Lung (tissue), 12 donors: ENCODE measurements around the gene RELT. TPM values are rescaled to one million over a fixed set of nuclear protein-coding genes. Genes with fewer than 3 reads are reported as not detected.

Experiments
- ATAC-seq: fragments of 200-7000 bp; cut with Tn5 transposase; one replicate; pipeline ENCODE4 v1.9.1; 2020; ENCODE audit warnings: moderate number of reproducible peaks; ENCODE audit not compliant: insufficient read depth, low FRiP score
- DNase-seq, 3 donors: peaks; one replicate each; pipeline ENCODE4 v3.0.0-alpha.2; 2013 to 2017
- H3K27ac ChIP-seq, 2 donors: one replicate each; pipeline ENCODE4 v1.5.1; 2013; ENCODE audit warnings: mild to moderate bottlenecking in 2 of 2, moderate library complexity in 2 of 2, control low read depth in 1 of 2, inconsistent platforms in 1 of 2, low read depth in 1 of 2, low read length in 1 of 2
- H3K27me3 ChIP-seq, 3 donors: one replicate each; pipeline ENCODE4 v1.5.1; 2013; ENCODE audit warnings: low read length in 2 of 3; ENCODE audit not compliant: control insufficient read depth in 3 of 3, insufficient read depth in 3 of 3
- H3K36me3 ChIP-seq, 4 donors: one replicate each; pipeline ENCODE4 v1.5.1; 2013; ENCODE audit warnings: low read length in 4 of 4, mild to moderate bottlenecking in 1 of 4, moderate library complexity in 1 of 4; ENCODE audit not compliant: control insufficient read depth in 4 of 4, insufficient read depth in 4 of 4
- H3K4me1 ChIP-seq, 5 donors: one replicate each; pipeline ENCODE4 v1.5.1; 2013; ENCODE audit warnings: low read length in 5 of 5, mild to moderate bottlenecking in 2 of 5, moderate library complexity in 1 of 5; ENCODE audit not compliant: control insufficient read depth in 5 of 5, insufficient read depth in 5 of 5
- H3K4me3 ChIP-seq: one replicate; pipeline ENCODE4 v1.5.1; 2013; ENCODE audit warnings: mild to moderate bottlenecking, control low read depth, moderate library complexity
- H3K9ac ChIP-seq, 2 donors: one replicate each; pipeline ENCODE4 v1.5.1; 2013; ENCODE audit warnings: low read length in 2 of 2, control low read depth in 1 of 2; ENCODE audit not compliant: insufficient read depth in 1 of 2
- H3K9me3 ChIP-seq, 4 donors: one replicate each; pipeline ENCODE4 v1.5.1; 2013; ENCODE audit warnings: low read length in 3 of 4, mild to moderate bottlenecking in 1 of 4, moderate library complexity in 1 of 4; ENCODE audit not compliant: control insufficient read depth in 4 of 4, insufficient read depth in 3 of 4
- WGBS, 2 donors: extraction: QIAGEN DNeasy Blood & Tissue Kit; methylation state at CpG; one replicate each; pipeline ENCODE4 v1.1.7; 2013; 5-methylcytosine and 5-hydroxymethylcytosine counted together
- polyA plus RNA-seq, 2 donors: library from polyadenylated mRNA; stranded (reverse); fragments of 200-250 nt; gene quantifications; one replicate each; pipeline ENCODE4 v1.2.1, GENCODE V29; 2013
- total RNA-seq, 2 donors: library from RNA; depleted of rRNA in 1 of 2; stranded (reverse); fragments of >200 nt in 1 of 2; gene quantifications; one replicate each; pipeline ENCODE4 v1.2.1, GENCODE V29; 2014 to 2021
- TF ChIP-seq, protein P1 (sequence below): IDR thresholded peaks from 2 replicates; pipeline ENCODE4 v1.5.1; 2012; ENCODE audit warnings: mild to moderate bottlenecking; ENCODE audit errors: control extremely low read depth, extremely low read depth
- donor health status: control.
- donor health status: control.
- donor health status: Bipolar disorder and iron deficiency.
- donor health status: healthy.
- donor health status: DM: yes; HTN: yes; CAD: no.

RELT gene
- total and polyA plus RNA-seq, 4 donors, result 6.0 to 25.4 (median 16.1) TPM

DNA sequence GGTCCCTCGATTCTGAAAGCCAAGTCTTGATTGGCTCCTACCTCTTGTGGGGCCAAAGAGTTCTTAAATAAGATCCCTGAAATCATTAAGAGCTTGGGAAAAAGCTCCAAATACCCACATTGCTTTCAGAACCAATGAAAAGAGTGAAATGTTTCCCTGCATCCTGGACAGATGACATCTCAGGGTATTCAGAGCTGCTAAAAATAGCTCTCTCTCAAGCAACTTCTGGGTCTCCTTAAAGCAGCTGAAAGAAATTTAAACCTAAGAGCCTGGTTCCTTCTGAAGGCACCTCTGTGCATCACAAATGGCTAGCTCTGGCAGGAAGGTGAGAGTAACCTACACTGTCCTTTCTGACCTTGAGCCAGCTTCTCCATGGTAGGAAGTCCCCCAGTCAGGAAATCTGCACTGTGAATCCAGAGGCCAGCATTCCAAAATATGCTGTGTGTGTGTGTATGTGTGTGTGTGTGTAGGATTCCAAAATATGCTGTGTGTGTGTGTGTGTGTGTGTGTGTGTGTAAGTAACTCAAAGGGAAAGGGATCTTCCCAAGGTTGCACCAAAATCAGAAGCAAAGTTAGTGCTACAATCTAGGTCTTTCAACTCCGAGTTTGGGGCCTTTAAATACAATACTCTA lies 50.1 kb downstream of the RELT start:
- Histone ChIP-seq H3K9me3 (no peaks in the 10 kb centered on the region), H3K9ac (no peak overlapping the region), H3K4me3 (no peak overlapping the region), H3K4me1 (peaks cover 0 to 7% (median 0%) of the 10 kb centered on the region in 5 donors), H3K36me3 (peaks cover 0 to 2% (median 0%) of the 10 kb centered on the region in 4 donors), H3K27me3 (no peaks in the 10 kb centered on the region), H3K27ac (no peak overlapping the region)
- ATAC-seq, result no peak
- TF ChIP-seq, protein P1, sequence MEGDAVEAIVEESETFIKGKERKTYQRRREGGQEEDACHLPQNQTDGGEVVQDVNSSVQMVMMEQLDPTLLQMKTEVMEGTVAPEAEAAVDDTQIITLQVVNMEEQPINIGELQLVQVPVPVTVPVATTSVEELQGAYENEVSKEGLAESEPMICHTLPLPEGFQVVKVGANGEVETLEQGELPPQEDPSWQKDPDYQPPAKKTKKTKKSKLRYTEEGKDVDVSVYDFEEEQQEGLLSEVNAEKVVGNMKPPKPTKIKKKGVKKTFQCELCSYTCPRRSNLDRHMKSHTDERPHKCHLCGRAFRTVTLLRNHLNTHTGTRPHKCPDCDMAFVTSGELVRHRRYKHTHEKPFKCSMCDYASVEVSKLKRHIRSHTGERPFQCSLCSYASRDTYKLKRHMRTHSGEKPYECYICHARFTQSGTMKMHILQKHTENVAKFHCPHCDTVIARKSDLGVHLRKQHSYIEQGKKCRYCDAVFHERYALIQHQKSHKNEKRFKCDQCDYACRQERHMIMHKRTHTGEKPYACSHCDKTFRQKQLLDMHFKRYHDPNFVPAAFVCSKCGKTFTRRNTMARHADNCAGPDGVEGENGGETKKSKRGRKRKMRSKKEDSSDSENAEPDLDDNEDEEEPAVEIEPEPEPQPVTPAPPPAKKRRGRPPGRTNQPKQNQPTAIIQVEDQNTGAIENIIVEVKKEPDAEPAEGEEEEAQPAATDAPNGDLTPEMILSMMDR, result no peak
- peak in 2 of 3 donors; percentile 35 to 51 for DNase-seq
- WGBS, 2 donors, result 82 to 97% methylated on average over 2 of the region's 2 CpGs

DNA sequence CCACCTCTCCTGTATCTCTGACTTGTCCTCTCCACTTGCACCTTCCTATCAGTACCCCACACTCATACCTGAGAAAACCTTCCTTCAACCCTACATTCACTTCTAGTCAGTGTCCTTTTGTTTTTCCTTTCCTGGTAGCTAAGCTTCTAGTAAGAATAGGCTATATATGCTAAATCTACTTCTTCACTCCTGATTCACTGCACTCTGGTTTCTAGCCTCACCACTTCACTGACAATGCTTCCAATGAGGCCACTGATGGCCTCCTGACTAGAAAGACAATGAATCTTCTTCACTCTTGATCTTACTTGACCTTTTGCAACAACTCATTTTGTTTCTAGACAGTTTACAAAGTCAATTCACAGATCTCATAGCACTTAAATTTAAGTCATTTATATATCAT lies 52.0 kb downstream of the RELT start:
- Histone ChIP-seq H3K4me3 (no peak overlapping the region), H3K36me3 (peaks cover 0 to 2% (median 0%) of the 10 kb centered on the region in 4 donors), H3K4me1 (peaks cover 0 to 3% (median 0%) of the 10 kb centered on the region in 5 donors), H3K27ac (no peak overlapping the region), H3K9ac (no peak overlapping the region), H3K9me3 (no peaks in the 10 kb centered on the region), H3K27me3 (no peaks in the 10 kb centered on the region)
- no peak for DNase-seq
- TF ChIP-seq, protein P1, result no peak
- no peak for ATAC-seq

DNA sequence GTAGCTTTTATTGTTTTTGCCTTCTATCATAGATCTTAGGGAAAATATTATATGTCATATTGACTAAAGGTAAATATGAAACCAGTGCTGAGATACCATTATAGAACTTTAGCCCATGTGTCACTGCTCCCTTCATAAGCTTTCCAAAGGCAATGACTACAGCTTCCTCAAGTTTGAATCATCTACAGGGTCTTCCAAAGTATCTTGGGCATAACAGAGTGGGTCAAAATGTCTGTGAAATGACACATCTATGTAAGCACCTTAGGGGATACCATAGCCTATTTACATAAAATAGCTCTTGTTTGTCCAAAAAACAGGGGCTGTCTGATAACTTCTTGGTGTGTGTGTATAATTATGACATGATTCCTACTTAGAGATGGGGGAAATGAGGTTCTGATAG lies 52.5 kb downstream of the RELT start:
- ATAC-seq (no peak), DNase-seq (no peak)
- Histone ChIP-seq H3K27me3 (no peaks in the 10 kb centered on the region), H3K9me3 (no peaks in the 10 kb centered on the region), H3K4me3 (no peak overlapping the region), H3K9ac (no peak overlapping the region), H3K4me1 (peaks cover 0 to 3% (median 0%) of the 10 kb centered on the region in 5 donors), H3K36me3 (peaks cover 0 to 2% (median 0%) of the 10 kb centered on the region in 4 donors), H3K27ac (no peak overlapping the region)
- TF ChIP-seq, protein P1, result no peak
